Lower leg skin (tissue), 4 donors: ENCODE results near the gene GRIK4. TPM values are rescaled to one million over a fixed set of nuclear protein-coding genes. Genes with fewer than 3 reads are reported as not detected.

ENCODE experiments used
- DNase-seq, 2 donors: peaks; one replicate each; pipeline ENCODE4 v3.0.0-alpha.2; 2019; ENCODE audit warnings: low spot score in 2 of 2
- H3K4me3 ChIP-seq: fragments of 200-600 bp; sonication (generic); 2 replicates; pipeline ENCODE4 v1.5.1; 2017; ENCODE audit warnings: mild to moderate bottlenecking, low read depth; ENCODE audit not compliant: poor library complexity, severe bottlenecking
- CTCF ChIP-seq, 3 donors: fragments of 450-650 bp; IDR thresholded peaks; one replicate each; pipeline ENCODE4 v1.5.1; 2016; ENCODE audit warnings: antibody characterized with exemption in 3 of 3, mild to moderate bottlenecking in 3 of 3, moderate library complexity in 2 of 3
- POLR2A ChIP-seq, 2 donors: fragments of 450-650 bp; IDR thresholded peaks; one replicate each; pipeline ENCODE4 v1.6.1; 2016 to 2017; ENCODE audit warnings: antibody characterized with exemption in 2 of 2, mild to moderate bottlenecking in 1 of 2, moderate library complexity in 1 of 2
- WGBS, 2 donors: methylation state at CpG; one replicate each; pipeline ENCODE4 v1.1.5; 2018; 5-methylcytosine and 5-hydroxymethylcytosine counted together
- intact Hi-C: fragments of 100-400 bp; cut with DNase I; formaldehyde crosslinking; loops from one replicate; pipeline ENCODE4 v1.15.0; 2023; ENCODE audit warnings: low total_unique reads
- total RNA-seq, 4 donors: library from RNA; depleted of rRNA; stranded (reverse); fragments of >200 nt; gene quantifications; one replicate each; pipeline ENCODE4 v1.1.0, GENCODE V29; 2016

GRIK4 gene
- total RNA-seq, 4 donors from 2014 or later: 0.06 to 0.67 TPM; not detected in 2

GRCh38 chr11:120556797-120557196, 45.2 kb downstream of the GRIK4 start:
- no peak for DNase-seq
- TF ChIP-seq CTCF (IDR thresholded peaks at IDR 0.05) (no peak), POLR2A (IDR thresholded peaks at IDR 0.05) (no peak)
- 85 to 94% methylated on average over 9 of the region's 9 CpGs for WGBS, 2 donors
- no peak overlapping the region for H3K4me3 ChIP-seq
- intact Hi-C loops: no loop called here

GRCh38 chr11:120558744-120559431, 47.3 kb downstream of the GRIK4 start:
- intact Hi-C loops: no loop called here
- 87 to 93% methylated on average over 8 of the region's 8 CpGs for whole genome bisulfite sequencing, 2 donors
- no peak overlapping the region for H3K4me3 ChIP-seq
- TF ChIP-seq POLR2A (IDR thresholded peaks at IDR 0.05): no peak
- no peak for TF ChIP-seq CTCF (IDR thresholded peaks at IDR 0.05)
- DNase-seq: peak in 1 of 2 donors; percentile 74

- peak in 1 of 2 donors; percentile 57 for DNase-seq
- TF ChIP-seq POLR2A (IDR thresholded peaks at IDR 0.05) (no peak), CTCF (IDR thresholded peaks at IDR 0.05) (no peak)
- H3K4me3 ChIP-seq: no peak overlapping the region
- intact Hi-C loops: no loop called here
- WGBS, 2 donors: 92 to 96% methylated on average over 11 of the region's 11 CpGs
Observed at GRCh38 chr11:120561286-120561685, 49.7 kb downstream of the GRIK4 start.

GRCh38 chr11:120562806-120563425, 51.4 kb downstream of the GRIK4 start:
- no peak overlapping the region for H3K4me3 ChIP-seq
- intact Hi-C loops: no loop called here
- peak in 1 of 2 donors; percentile 57 for DNase-seq
- 76 to 79% methylated on average over 9 of the region's 9 CpGs for WGBS, 2 donors
- no peak for TF ChIP-seq CTCF (IDR thresholded peaks at IDR 0.05)
- no peak for TF ChIP-seq POLR2A (IDR thresholded peaks at IDR 0.05)

- intact Hi-C loops: no loop called here
- H3K4me3 ChIP-seq: no peak overlapping the region
- 24 to 32% methylated on average over 43 to 53 of the region's 53 CpGs for WGBS, 2 donors
- DNase-seq: peak in 1 of 2 donors; percentile 79
- TF ChIP-seq CTCF (IDR thresholded peaks at IDR 0.05) (no peak), POLR2A (IDR thresholded peaks at IDR 0.05) (no peak)
Observed at GRCh38 chr11:120563703-120564572, 52.4 kb downstream of the GRIK4 start.
